ENCODE results near the gene TCEAL9. TPM values are rescaled to one million over a fixed set of nuclear protein-coding genes. Genes with fewer than 3 reads are reported as not detected.

The TCEAL9 gene
- total RNA-seq, 4 donors from 2014 or later: 55.2 to 129 (median 70.8) TPM

GRCh38 chrX:103372886-103373285, 16.6 kb downstream of the TCEAL9 start:
- DNase-seq (ENCODE audit: low spot score): no peak
- no peak for TF ChIP-seq CTCF (IDR thresholded peaks at IDR 0.05)
- ATAC-seq (ENCODE audit: low FRiP score): no peak

DNA sequence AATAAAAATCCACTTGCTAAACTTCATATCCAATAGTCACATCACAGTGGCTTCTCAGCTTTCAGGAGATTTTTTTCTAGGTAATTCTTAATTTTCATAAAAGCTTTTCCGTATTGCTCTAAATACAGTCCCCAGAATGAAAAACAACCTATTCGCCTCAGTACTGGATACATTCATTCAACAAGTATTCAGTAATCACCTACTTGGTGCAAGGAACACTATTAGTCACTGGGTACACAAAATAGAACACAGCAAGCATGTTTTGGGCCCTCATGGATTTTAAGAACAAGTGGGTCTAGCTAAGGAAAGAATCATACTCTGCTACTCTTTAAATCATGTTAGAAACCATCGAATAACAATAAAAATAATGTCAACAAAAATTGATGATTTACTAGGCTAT, 17.3 kb downstream of the TCEAL9 start:
- no peak for TF ChIP-seq CTCF (IDR thresholded peaks at IDR 0.05)
- DNase-seq (ENCODE audit: low spot score) (no peak), ATAC-seq (ENCODE audit: low FRiP score) (no peak)

DNA sequence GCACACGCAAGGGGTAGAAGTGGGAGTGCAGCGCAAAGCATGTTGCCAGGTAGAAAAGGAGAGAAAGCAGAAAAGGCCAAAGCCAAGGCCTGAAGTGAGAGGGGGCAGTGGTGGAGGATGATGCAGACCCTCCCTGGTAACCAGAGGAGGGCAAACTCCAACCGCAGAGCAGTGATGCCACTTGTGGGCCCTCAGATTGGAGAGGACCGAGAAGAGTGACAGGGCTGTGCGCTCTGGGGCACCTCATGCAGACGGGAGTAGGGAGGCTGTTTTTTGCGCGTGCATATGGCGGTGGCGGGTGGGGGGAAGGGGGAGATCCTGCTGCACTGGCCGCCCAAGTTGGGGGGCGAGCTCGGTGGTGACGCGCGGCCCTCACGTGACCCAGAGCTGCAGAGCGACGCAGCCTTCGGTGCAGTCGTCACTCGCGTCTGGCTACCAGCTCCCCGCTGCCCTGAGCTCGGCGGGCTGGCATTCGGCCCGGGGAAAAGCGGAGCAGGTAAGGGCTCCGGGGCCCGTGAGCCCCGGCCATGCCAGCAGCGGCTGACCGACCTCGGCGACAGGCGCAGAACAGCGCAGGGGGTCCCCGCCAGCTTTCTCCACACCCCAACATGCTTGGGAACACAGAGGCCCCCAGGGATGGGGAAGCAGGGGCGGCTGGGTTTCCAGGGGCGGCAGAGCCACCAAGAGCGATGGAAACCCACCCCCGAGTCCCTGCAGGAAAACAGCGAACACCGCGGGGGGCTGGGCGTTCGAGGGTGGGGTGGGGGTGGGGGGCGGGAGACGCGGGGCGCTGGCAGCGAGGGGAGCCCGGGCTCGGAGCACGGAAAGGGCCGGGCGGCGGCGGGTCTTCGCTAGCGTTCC, 20.0 kb downstream of the TCEAL9 start, which contains the start of gene BEX3:
Gene BEX3, plus strand, starts transcription at position 421 of the 861 bp plus-strand sequence. CDS start 984 bp downstream, outside the sequence.
- no peak for DNase-seq (ENCODE audit: low spot score)
- TF ChIP-seq CTCF (IDR thresholded peaks at IDR 0.05): no peak

DNA sequence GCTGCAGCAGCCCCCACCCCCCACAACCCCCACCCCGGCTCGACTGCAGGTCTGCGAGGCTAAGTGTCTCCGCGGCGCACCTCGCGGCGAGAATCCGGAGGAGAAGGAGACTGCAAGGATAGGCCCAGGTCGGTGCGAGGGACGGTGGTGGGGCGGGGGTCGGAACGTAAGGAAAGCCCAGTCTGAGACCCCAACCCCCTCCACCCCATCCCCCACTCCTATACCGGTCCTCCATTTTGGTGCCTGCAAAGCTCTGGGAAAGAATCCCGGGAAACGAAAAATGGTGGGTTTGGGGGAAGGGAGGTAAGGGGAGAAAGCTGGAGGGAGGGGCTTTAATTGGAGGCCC, 20.6 kb downstream of the TCEAL9 start:
- DNase-seq (ENCODE audit: low spot score) (no peak), ATAC-seq (ENCODE audit: low FRiP score) (peak; percentile 25)
- TF ChIP-seq CTCF (IDR thresholded peaks at IDR 0.05): no peak

More for the DNA sequence above, 20.0 kb downstream of the TCEAL9 start, which contains the start of gene BEX3:
- peak; percentile 72 for ATAC-seq (ENCODE audit: low FRiP score)

DNA sequence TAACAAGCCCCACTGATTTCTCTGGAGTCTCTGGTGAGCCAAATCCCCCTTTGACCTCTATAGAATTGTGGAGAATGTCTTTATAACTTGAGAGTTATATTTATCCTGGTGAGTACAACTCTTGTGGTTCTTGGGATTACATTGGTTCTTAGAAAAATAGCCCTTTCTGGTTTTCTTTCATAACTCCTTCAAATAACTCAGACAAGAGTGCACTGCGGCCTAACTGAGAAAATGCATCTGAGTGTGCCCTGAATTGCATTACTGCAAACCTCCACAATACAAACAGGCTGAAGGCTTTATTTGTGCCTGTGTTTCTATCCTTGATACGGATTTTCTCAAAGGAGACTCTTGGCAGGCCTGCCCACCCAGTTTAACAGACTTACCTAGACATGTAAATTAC, 22.7 kb downstream of the TCEAL9 start:
- no peak for DNase-seq (ENCODE audit: low spot score)
- TF ChIP-seq CTCF (IDR thresholded peaks at IDR 0.05): no peak
- no peak for ATAC-seq (ENCODE audit: low FRiP score)

GRCh38 chrX:103382877-103383276, 26.6 kb downstream of the TCEAL9 start:
- DNase-seq (ENCODE audit: low spot score): no peak

More at GRCh38 chrX:103382877-103383276, 26.6 kb downstream of the TCEAL9 start:
- ATAC-seq (ENCODE audit: low FRiP score): no peak
- TF ChIP-seq CTCF (IDR thresholded peaks at IDR 0.05): no peak
